Measurements from ENCODE around the gene WDR5. TPM values are rescaled to one million over a fixed set of nuclear protein-coding genes. Genes with fewer than 3 reads are reported as not detected.
A peak's percentile ranks its signal among the peaks of the same experiment; 100 is the strongest.

The WDR5 gene
- total RNA-seq, 1 donor = 19.9 TPM

GRCh38 chr9:134208310-134208841, 72.5 kb downstream of the WDR5 start:
- no peak for DNase-seq (ENCODE audit: low read depth)
- no peak overlapping the region for H3K4me3 ChIP-seq (ENCODE audit: low read depth, low read length)
- TF ChIP-seq CTCF (IDR thresholded peaks at IDR 0.05; ENCODE audit: insufficient read depth, low read length) = no peak

- no peak overlapping the region for H3K4me3 ChIP-seq (ENCODE audit: low read depth, low read length)
- TF ChIP-seq CTCF (IDR thresholded peaks at IDR 0.05; ENCODE audit: insufficient read depth, low read length) = no peak
- no peak for DNase-seq (ENCODE audit: low read depth)
Observed at GRCh38 chr9:134208981-134209725, 73.3 kb downstream of the WDR5 start.

Small RNAs within 50 kb of the gene (small RNA-seq; reads per million reads assigned to genes)
- gene RNU6ATAC = 642 reads per million, percentile 99 among the genes with 10 or more reads in this experiment

Other genes with a start within 250 kb of the WDR5 start
- gene VAV2, start 143.8 kb upstream of the WDR5 start, total RNA-seq (ENCODE audit: low replicate concordance) = 3.5 and 10.9 TPM in 2 replicates
- gene BRD3OS, start 110.6 kb upstream of the WDR5 start, total RNA-seq (ENCODE audit: low replicate concordance) = 11.5 and 26.2 TPM in 2 replicates
- 7.4 and 7.5 TPM in 2 replicates for gene BRD3, start 68.1 kb upstream of the WDR5 start, total RNA-seq (ENCODE audit: low replicate concordance)
- gene RNU6ATAC, start 28.5 kb downstream of the WDR5 start, total RNA-seq (ENCODE audit: low replicate concordance) = not detected in 2 replicates
- gene RXRA, start 190.4 kb downstream of the WDR5 start, total RNA-seq (ENCODE audit: low replicate concordance) = 20.9 and 26.8 TPM in 2 replicates

Measured in fibroblast of the aortic adventitia (primary cell).